H1 (cell line): ENCODE measurements around the gene MARCHF3. TPM values are rescaled to one million over a fixed set of nuclear protein-coding genes. Genes with fewer than 3 reads are reported as not detected.

ENCODE experiments used
- CTCF ChIA-PET: fragments of 300-600 bp; sonication (Branson Sonifier 250); formaldehyde crosslinking; loops from one replicate; lab custom pipeline; 2021; ENCODE audit not compliant: partially characterized antibody; lab: Charles Lee
- POLR2A ChIA-PET: fragments of 300-600 bp; sonication (Branson Sonifier 250); formaldehyde crosslinking; loops from one replicate; lab custom pipeline; 2021; ENCODE audit warnings: inconsistent platforms; ENCODE audit not compliant: partially characterized antibody; lab: Charles Lee
- DNase-seq, 2 experiments: peaks; one replicate each; pipeline versions ENCODE4 v3.0.0 to v3.0.0-alpha.2; 2010 to 2022; ENCODE audit warnings: low spot score in 2 of 2, low read depth in 1 of 2, mixed read lengths in 1 of 2
- FAIRE-seq: peaks from 2 replicates; lab custom pipeline; 2011; peaks lifted over from hg19 to GRCh38; lab: Jason Lieb, UNC
- H2AFZ ChIP-seq: 2 replicates; pipeline ENCODE4 v1.8.1; 2012; ENCODE audit warnings: low read length, inconsistent platforms
- H2AK5ac ChIP-seq: 2 replicates; pipeline ENCODE4 v1.6.1; 2013; ENCODE audit warnings: low read depth, low read length
- H2BK120ac ChIP-seq: replicated peaks from 2 replicates; pipeline ENCODE3; 2013; ENCODE audit warnings: low read depth, low read length, inconsistent platforms
- H2BK12ac ChIP-seq: 2 replicates; pipeline ENCODE4 v1.6.1; 2013; ENCODE audit warnings: low read depth, low read length
- H2BK15ac ChIP-seq: 2 replicates; pipeline ENCODE4 v1.6.1; 2013; ENCODE audit warnings: low read length
- H2BK20ac ChIP-seq: 2 replicates; pipeline ENCODE4 v1.6.1; 2013; ENCODE audit warnings: low read length
- H2BK5ac ChIP-seq: 2 replicates; pipeline ENCODE4 v1.6.1; 2013; ENCODE audit warnings: low read depth, low read length
- H3K14ac ChIP-seq: 2 replicates; pipeline ENCODE4 v1.6.1; 2013; ENCODE audit warnings: inconsistent platforms; ENCODE audit not compliant: insufficient read length
- H3K18ac ChIP-seq: 2 replicates; pipeline ENCODE4 v1.6.1; 2013; ENCODE audit warnings: low read length; ENCODE audit errors: extremely low read depth
- H3K23ac ChIP-seq: 2 replicates; pipeline ENCODE4 v1.6.1; 2013; ENCODE audit warnings: inconsistent platforms; ENCODE audit not compliant: insufficient read length
- H3K23me2 ChIP-seq: 2 replicates; pipeline ENCODE4 v1.6.1; 2013; ENCODE audit warnings: low read depth, low read length
- H3K27ac ChIP-seq: 2 replicates; pipeline ENCODE4 v1.6.1; 2011; ENCODE audit warnings: low read depth, low read length, inconsistent platforms
- H3K27me3 ChIP-seq, 4 experiments: replicated peaks in 1 of 4; 1 replicate in 1 of 4; 2 replicates in 3 of 4; pipeline versions ENCODE4 v1.6.1 to v1.8.1; 2011 to 2013; ENCODE audit warnings: low read length in 3 of 4, mild to moderate bottlenecking in 3 of 4, inconsistent platforms in 2 of 4, mixed read lengths in 2 of 4, moderate library complexity in 1 of 4; ENCODE audit not compliant: control insufficient read depth in 3 of 4, insufficient read depth in 3 of 4; ENCODE audit errors: extremely low read depth in 1 of 4
- H3K36me3 ChIP-seq, 4 experiments: 2 replicates each; pipeline versions ENCODE4 v1.6.1 to v1.8.1; 2011 to 2013; ENCODE audit warnings: mild to moderate bottlenecking in 4 of 4, low read length in 3 of 4, moderate library complexity in 2 of 4, control low read depth in 1 of 4, inconsistent platforms in 1 of 4; ENCODE audit not compliant: insufficient read depth in 4 of 4, control insufficient read depth in 2 of 4
- H3K4ac ChIP-seq: replicated peaks from 2 replicates; pipeline ENCODE3; 2013; ENCODE audit warnings: low read length, low read depth, mixed read lengths, inconsistent platforms; ENCODE audit not compliant: insufficient read length
- H3K4me1 ChIP-seq, 4 experiments: replicated peaks in 1 of 4; 1 replicate in 1 of 4; 2 replicates in 3 of 4; pipeline versions ENCODE4 v1.6.1 to v1.8.1; 2011 to 2013; ENCODE audit warnings: low read length in 3 of 4, inconsistent platforms in 2 of 4, mixed read lengths in 1 of 4; ENCODE audit not compliant: insufficient read depth in 4 of 4, control insufficient read depth in 3 of 4
- H3K4me2 ChIP-seq, 2 experiments: 2 replicates each; pipeline versions ENCODE4 v1.6.1 to v1.8.1; 2011 to 2013; ENCODE audit warnings: low read depth in 2 of 2, low read length in 2 of 2, control low read depth in 1 of 2, inconsistent platforms in 1 of 2, mild to moderate bottlenecking in 1 of 2; ENCODE audit not compliant: insufficient read depth in 1 of 2
- H3K4me3 ChIP-seq, 4 experiments: fragments of 200-600, 300-600 bp in 1 of 4; sonication (generic), shearing (Covaris generic), sonication (Bioruptor Twin) in 1 of 4; 2 replicates each; pipeline versions ENCODE4 v1.5.1 to v1.8.1; 2011 to 2016; ENCODE audit warnings: low read length in 4 of 4, low read depth in 3 of 4, control low read depth in 2 of 4, inconsistent platforms in 2 of 4, mild to moderate bottlenecking in 2 of 4, mixed read lengths in 1 of 4, moderate library complexity in 1 of 4; ENCODE audit not compliant: insufficient read depth in 2 of 4; ENCODE audit errors: extremely low read depth in 1 of 4
- H3K56ac ChIP-seq: replicated peaks from 2 replicates; pipeline ENCODE3; 2013; ENCODE audit warnings: low read depth, mild to moderate bottlenecking, mixed read lengths, low read length, inconsistent platforms; ENCODE audit not compliant: insufficient read length
- H3K79me1 ChIP-seq: 2 replicates; pipeline ENCODE4 v1.6.1; 2013; ENCODE audit warnings: low read depth, low read length, control low read depth
- H3K79me2 ChIP-seq, 2 experiments: 2 replicates each; pipeline versions ENCODE4 v1.6.1 to v1.8.1; 2012 to 2013; ENCODE audit warnings: low read length in 2 of 2, mild to moderate bottlenecking in 2 of 2, inconsistent platforms in 1 of 2; ENCODE audit not compliant: insufficient read depth in 2 of 2, control insufficient read depth in 1 of 2
- H3K9ac ChIP-seq, 4 experiments: replicated peaks in 1 of 4; 1 replicate in 1 of 4; 2 replicates in 3 of 4; pipeline versions ENCODE4 v1.6.1 to v1.8.1; 2011 to 2013; ENCODE audit warnings: low read depth in 3 of 4, low read length in 3 of 4, control low read depth in 2 of 4, mild to moderate bottlenecking in 2 of 4, moderate library complexity in 2 of 4, inconsistent platforms in 1 of 4; ENCODE audit errors: extremely low read depth in 1 of 4
- H3K9me3 ChIP-seq, 2 experiments: 2 replicates each; pipeline versions ENCODE4 v1.6.1 to v1.8.1; 2012 to 2013; ENCODE audit warnings: mild to moderate bottlenecking in 2 of 2, moderate library complexity in 2 of 2, control low read depth in 1 of 2, inconsistent platforms in 1 of 2, low read depth in 1 of 2, low read length in 1 of 2, mixed read lengths in 1 of 2; ENCODE audit not compliant: insufficient read depth in 2 of 2
- H4K20me1 ChIP-seq, 2 experiments: replicated peaks in 1 of 2; 2 replicates each; pipeline versions ENCODE3 to v1.8.1; 2011 to 2013; ENCODE audit warnings: inconsistent platforms in 2 of 2, low read length in 2 of 2, mild to moderate bottlenecking in 1 of 2; ENCODE audit not compliant: insufficient read depth in 2 of 2, control insufficient read depth in 1 of 2
- H4K5ac ChIP-seq: 2 replicates; pipeline ENCODE4 v1.6.1; 2013; ENCODE audit warnings: low read length, low read depth, mixed read lengths, inconsistent platforms; ENCODE audit not compliant: insufficient read length
- H4K8ac ChIP-seq: 2 replicates; pipeline ENCODE4 v1.8.0; 2013; ENCODE audit warnings: mild to moderate bottlenecking, moderate library complexity, low read length, inconsistent platforms; ENCODE audit not compliant: insufficient read depth; ENCODE audit errors: extremely low read depth
- H4K91ac ChIP-seq: replicated peaks from 2 replicates; pipeline ENCODE3; 2013; ENCODE audit warnings: low read length, mixed read lengths, inconsistent platforms; ENCODE audit not compliant: insufficient read length
- BACH1 ChIP-seq: IDR thresholded peaks from 2 replicates; pipeline ENCODE4 v1.6.1; 2012; ENCODE audit warnings: low read length, improper control_type of control experiment
- CBX8 ChIP-seq: fragments of 300-800, 300-1000 bp; sonication (generic); IDR thresholded peaks from 2 replicates; pipeline ENCODE4 v1.7.1; 2016; ENCODE audit warnings: low read depth, low read length, borderline replicate concordance
- CHD1 ChIP-seq: IDR thresholded peaks from 2 replicates; pipeline ENCODE4 v1.6.1; 2012; ENCODE audit warnings: low read depth, low read length, improper control_type of control experiment
- CHD2 ChIP-seq: IDR thresholded peaks from 2 replicates; pipeline ENCODE4 v1.6.1; 2012; ENCODE audit warnings: low read length, improper control_type of control experiment
- HDAC6 ChIP-seq: IDR thresholded peaks from one replicate; pipeline ENCODE4 v1.7.1; 2012; ENCODE audit warnings: low read depth, mild to moderate bottlenecking, inconsistent platforms, low read length, moderate library complexity
- KDM1A ChIP-seq: fragments of 200-600, 300-600 bp; sonication (generic); IDR thresholded peaks from 2 replicates; pipeline ENCODE4 v1.7.1; 2016; ENCODE audit warnings: mild to moderate bottlenecking, low read length, borderline replicate concordance
- NANOG ChIP-seq: IDR thresholded peaks from 2 replicates; pipeline ENCODE4 v1.6.1; 2011; ENCODE audit warnings: low read length, low read depth, mild to moderate bottlenecking, inconsistent platforms; ENCODE audit not compliant: insufficient read depth, poor library complexity, severe bottlenecking
- RAD21 ChIP-seq, 2 experiments: IDR thresholded peaks in 1 of 2; conservative IDR thresholded peaks in 1 of 2; 2 replicates each; pipeline ENCODE4 v1.6.1; 2011; ENCODE audit warnings: low read depth in 2 of 2, low read length in 2 of 2, improper control_type of control experiment in 1 of 2, inconsistent platforms in 1 of 2, mild to moderate bottlenecking in 1 of 2, moderate library complexity in 1 of 2
- WGBS, 2 experiments: shearing (Covaris generic) in 1 of 2; methylation state at CpG; one replicate each; pipeline versions ENCODE4 v1.1.6 to v1.1.7; 2013 to 2015; ENCODE audit warnings: low lambda C conversion rate in 2 of 2, mixed read lengths in 2 of 2, inconsistent platforms in 1 of 2, low coverage in 1 of 2, missing lambda C conversion rate in 1 of 2; ENCODE audit not compliant: insufficient replicate concordance in 2 of 2, insufficient coverage in 1 of 2, insufficient read length in 1 of 2; ENCODE audit errors: extremely low coverage in 1 of 2, missing lambda C conversion rate in 1 of 2; 5-methylcytosine and 5-hydroxymethylcytosine counted together
- polyA plus RNA-seq, 7 experiments: library from polyadenylated mRNA; depleted of rRNA in 3 of 7; stranded (reverse) in 5 of 7; unstranded in 2 of 7; fragments of >200 nt in 5 of 7; fragments of 200-250 nt in 2 of 7; gene quantifications; 1 replicate in 5 of 7; 2 replicates in 1 of 7; 4 replicates in 1 of 7; pipeline versions ENCODE4 v1.2.1 to v1.2.3, GENCODE V29; 2011 to 2013; ENCODE audit warnings: missing spikeins in 2 of 7, mixed read lengths in 2 of 7
- total RNA-seq: library from RNA; stranded (reverse); fragmentation: NEBNext Ultra II Directional; extraction: Animal tissue kit (Norgen Biotek cat#: 25700); gene quantifications from 2 replicates; pipeline ENCODE4 v1.2.1, GENCODE V29; 2021
- TF ChIP-seq, protein P1 (sequence below), 3 experiments: IDR thresholded peaks; 1 replicate in 2 of 3; 2 replicates in 1 of 3; pipeline versions ENCODE4 v1.5.1 to v1.6.1; 2011; ENCODE audit warnings: low read length in 3 of 3, mild to moderate bottlenecking in 3 of 3, inconsistent platforms in 2 of 3, low read depth in 1 of 3, moderate library complexity in 1 of 3; ENCODE audit not compliant: insufficient read depth in 1 of 3; ENCODE audit errors: control extremely low read depth in 1 of 3
- TF ChIP-seq, protein P2 (sequence below): IDR thresholded peaks from 2 replicates; pipeline ENCODE4 v1.6.1; 2012; ENCODE audit warnings: inconsistent platforms

The MARCHF3 gene
- total and polyA plus RNA-seq, 2 of the 8 experiments (the other 6 are each of a cell fraction or from before 2014, with no cell fraction given) = 12.0 to 16.9 TPM

DNA sequence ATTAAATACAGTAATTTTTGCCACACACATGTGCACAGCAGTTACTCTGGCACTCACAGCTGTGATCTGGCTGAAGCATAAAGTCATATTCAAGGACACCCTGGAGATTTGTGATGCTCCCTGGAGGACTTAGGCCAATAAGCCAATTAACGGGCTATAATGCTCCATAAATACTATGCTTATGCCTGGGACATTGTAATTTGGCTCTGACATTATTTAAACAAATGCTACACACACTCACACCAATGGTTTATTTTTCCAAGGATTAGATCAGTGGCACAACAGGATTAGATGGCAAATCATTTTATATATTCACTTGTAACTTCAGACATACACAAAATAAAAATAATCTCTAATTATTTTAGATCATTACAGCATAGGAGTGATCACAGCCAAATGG lies 142.2 kb downstream of the MARCHF3 start:
- H3K4me2 ChIP-seq = no peak overlapping the region
- no peak overlapping the region for H3K23ac ChIP-seq
- no peaks in the 10 kb centered on the region for H3K36me3 ChIP-seq
- no peak overlapping the region for H2BK12ac ChIP-seq
- no peak overlapping the region for H2BK120ac ChIP-seq
- POLR2A ChIA-PET = no interaction called here
- 74% methylated on average over 1 of the region's 1 CpG; no CpG with 5 or more reads in 1 of the 2 experiments for WGBS, 2 experiments
- H3K18ac ChIP-seq = no peak overlapping the region
- no peak overlapping the region for H2BK15ac ChIP-seq
- H3K23me2 ChIP-seq = no peaks in the 10 kb centered on the region; the same call in 1 of the 2 replicates
- no peaks in the 10 kb centered on the region for H3K79me2 ChIP-seq
- H4K5ac ChIP-seq = no peak overlapping the region
- H2BK5ac ChIP-seq = no peak overlapping the region
- no peak overlapping the region for H2AFZ ChIP-seq
- H3K9me3 ChIP-seq = no peaks in the 10 kb centered on the region
- H3K27ac ChIP-seq = no peak overlapping the region
- H3K4ac ChIP-seq = no peak overlapping the region
- H3K9ac ChIP-seq = no peak overlapping the region
- FAIRE-seq (no peak), DNase-seq (no peak)
- no peak overlapping the region for H2AK5ac ChIP-seq
- H3K56ac ChIP-seq = no peak overlapping the region
- H3K14ac ChIP-seq = no peak overlapping the region
- H2BK20ac ChIP-seq = no peak overlapping the region
- no peaks in the 10 kb centered on the region for H3K27me3 ChIP-seq
- no peak overlapping the region for H4K8ac ChIP-seq
- CTCF ChIA-PET = interaction anchor here (0.8 to 1.2 kb wide), 2 partner anchors 11 to 409 kb away, joined by 3 to 4 read pairs; no protein-coding TSS in a partner anchor
- H4K20me1 ChIP-seq = no peaks in the 10 kb centered on the region
- no peak overlapping the region for H4K91ac ChIP-seq
- H3K4me1 ChIP-seq = 0 out of 7 replicates have a peak, but pooled peaks cover 0 to 2% (median 0%) of the 10 kb centered on the region in 4 experiments
- peaks cover 2% of the 10 kb centered on the region; the same call in 1 of the 2 replicates for H3K79me1 ChIP-seq
- no peak overlapping the region for H3K4me3 ChIP-seq
- TF ChIP-seq CBX8 = no peak
- TF ChIP-seq CHD1 = no peak
- no peak for TF ChIP-seq HDAC6
- TF ChIP-seq NANOG = no peak
- TF ChIP-seq RAD21 (IDR thresholded peaks at IDR 0.05 in 1 of 2, conservative IDR thresholded peaks at IDR 0.05 in 1 of 2; ENCODE audit: low read depth in 2 of 2, low read length in 2 of 2) = no peak
- TF ChIP-seq KDM1A = no peak
- no peak for TF ChIP-seq BACH1
- TF ChIP-seq, protein P1, sequence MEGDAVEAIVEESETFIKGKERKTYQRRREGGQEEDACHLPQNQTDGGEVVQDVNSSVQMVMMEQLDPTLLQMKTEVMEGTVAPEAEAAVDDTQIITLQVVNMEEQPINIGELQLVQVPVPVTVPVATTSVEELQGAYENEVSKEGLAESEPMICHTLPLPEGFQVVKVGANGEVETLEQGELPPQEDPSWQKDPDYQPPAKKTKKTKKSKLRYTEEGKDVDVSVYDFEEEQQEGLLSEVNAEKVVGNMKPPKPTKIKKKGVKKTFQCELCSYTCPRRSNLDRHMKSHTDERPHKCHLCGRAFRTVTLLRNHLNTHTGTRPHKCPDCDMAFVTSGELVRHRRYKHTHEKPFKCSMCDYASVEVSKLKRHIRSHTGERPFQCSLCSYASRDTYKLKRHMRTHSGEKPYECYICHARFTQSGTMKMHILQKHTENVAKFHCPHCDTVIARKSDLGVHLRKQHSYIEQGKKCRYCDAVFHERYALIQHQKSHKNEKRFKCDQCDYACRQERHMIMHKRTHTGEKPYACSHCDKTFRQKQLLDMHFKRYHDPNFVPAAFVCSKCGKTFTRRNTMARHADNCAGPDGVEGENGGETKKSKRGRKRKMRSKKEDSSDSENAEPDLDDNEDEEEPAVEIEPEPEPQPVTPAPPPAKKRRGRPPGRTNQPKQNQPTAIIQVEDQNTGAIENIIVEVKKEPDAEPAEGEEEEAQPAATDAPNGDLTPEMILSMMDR (IDR thresholded peaks at IDR 0.05; ENCODE audit: control extremely low read depth in 1 of 3, insufficient read depth in 1 of 3, low read depth in 1 of 3, low read length in 3 of 3) = no peak
- TF ChIP-seq, protein P2, sequence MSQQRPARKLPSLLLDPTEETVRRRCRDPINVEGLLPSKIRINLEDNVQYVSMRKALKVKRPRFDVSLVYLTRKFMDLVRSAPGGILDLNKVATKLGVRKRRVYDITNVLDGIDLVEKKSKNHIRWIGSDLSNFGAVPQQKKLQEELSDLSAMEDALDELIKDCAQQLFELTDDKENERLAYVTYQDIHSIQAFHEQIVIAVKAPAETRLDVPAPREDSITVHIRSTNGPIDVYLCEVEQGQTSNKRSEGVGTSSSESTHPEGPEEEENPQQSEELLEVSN = no peak
- TF ChIP-seq CHD2 = no peak
